GM18858 (cell line): ENCODE measurements around the gene NDUFA1.
A peak's percentile ranks its signal among the peaks of the same experiment; 100 is the strongest.
"Not testable (repeated sequence)": the region's sequence is repeated elsewhere in the genome, so short reads cannot be mapped to it uniquely, and the experiment has no call there.

ENCODE experiments used
- ATAC-seq: cut with Tn5 transposase; IDR thresholded peaks from one replicate; pipeline ENCODE4 v1.9.1; 2021; ENCODE audit not compliant: unreplicated experiment

Gene NDUFA1

GRCh38 chrX:119871599-119872395 lies at the start of gene NDUFA1, which contains the start of gene RNF113A:
Gene NDUFA1 (plus strand): TSS chrX:119871832. CDS start chrX:119871912, 80 bp downstream.
Gene RNF113A (minus strand): TSS chrX:119871733. CDS start chrX:119871613, 120 bp downstream.
- peak; percentile 92 for ATAC-seq

GRCh38 chrX:119824221-119824620 lies 47.4 kb upstream of the NDUFA1 start:
- not testable (repeated sequence) for ATAC-seq

DNA sequence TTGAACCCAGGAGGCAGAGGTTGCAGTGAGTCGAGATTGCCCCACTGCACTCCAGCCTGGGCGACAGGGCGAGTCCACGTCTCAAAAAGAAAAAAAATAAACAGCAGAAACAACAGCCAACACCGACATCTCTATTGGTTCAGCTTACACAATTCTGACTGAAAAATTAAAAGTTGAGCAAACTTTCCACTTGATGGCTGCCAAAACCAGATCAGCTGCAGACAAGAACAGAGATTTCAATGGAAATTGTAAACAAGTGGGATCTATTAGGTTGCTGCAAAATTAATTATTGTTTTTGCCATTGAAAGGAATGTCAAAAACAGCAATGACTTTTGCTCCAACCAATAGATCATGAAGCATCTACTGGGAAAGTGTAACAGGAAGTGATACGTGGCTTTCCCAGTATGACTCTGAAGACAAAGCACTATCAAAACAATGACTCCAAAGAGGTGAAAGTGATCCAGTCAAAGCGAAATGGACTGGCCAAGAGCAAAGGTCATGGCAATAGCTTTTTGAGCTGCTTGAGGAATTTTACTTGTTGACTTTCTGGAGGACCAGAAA lies 45.2 kb upstream of the NDUFA1 start:
- no peak for ATAC-seq

GRCh38 chrX:119828446-119828845 lies 43.2 kb upstream of the NDUFA1 start:
- no peak for ATAC-seq

DNA sequence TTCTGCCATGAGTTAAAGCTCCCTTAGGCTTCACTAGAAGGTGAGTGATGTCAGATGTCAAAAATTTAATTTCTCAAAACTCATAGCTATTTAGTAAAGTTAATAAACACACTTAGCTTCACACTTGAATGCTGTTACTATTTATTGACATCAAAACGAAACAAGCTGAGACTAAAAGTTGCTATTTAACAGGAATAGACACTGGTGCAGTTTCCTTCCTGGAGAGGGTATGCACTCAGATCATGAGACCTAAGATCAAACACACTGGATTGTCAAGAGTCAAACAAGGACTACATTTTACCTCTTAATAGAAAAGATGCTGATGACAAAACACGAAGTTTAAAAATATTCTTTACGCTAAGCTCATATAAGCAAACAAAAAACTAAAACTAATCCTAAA lies 37.7 kb upstream of the NDUFA1 start:
- no peak for ATAC-seq

GRCh38 chrX:119852382-119853353 lies 19.0 kb upstream of the NDUFA1 start, which contains the start of gene UPF3B:
Gene UPF3B (minus strand): TSS chrX:119852963. CDS start chrX:119852928, 35 bp downstream.
- ATAC-seq = peak; percentile 93

GRCh38 chrX:119853444-119853843 lies 18.2 kb upstream of the NDUFA1 start:
- ATAC-seq = no peak

DNA sequence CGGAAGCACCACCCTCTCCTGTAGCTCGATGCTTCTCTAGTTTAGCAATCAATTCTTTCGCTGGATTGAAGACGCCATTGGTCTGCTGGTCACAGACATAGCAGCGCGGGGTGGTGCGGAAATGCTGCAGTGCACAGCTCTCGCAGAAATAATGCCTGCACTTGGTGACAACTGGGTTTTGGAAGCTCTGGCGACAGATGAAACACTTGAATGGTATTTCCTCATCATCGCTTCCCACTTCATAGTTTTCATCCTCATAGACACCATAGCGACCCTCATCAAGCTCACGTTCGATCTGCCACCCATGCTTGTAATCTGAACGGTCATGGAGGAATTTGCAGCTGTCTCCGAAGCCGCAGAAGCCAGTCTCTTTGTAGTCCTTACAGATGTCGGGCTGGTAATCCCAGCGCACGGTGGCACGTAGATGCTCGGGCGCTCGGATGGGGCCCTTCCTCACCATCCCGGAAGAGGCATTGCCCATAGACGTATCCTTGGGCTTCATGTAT lies 953 bp upstream of the NDUFA1 start:
- no peak for ATAC-seq

GRCh38 chrX:119871245-119871598 lies 410 bp upstream of the NDUFA1 start:
- ATAC-seq = peak; percentile 15

DNA sequence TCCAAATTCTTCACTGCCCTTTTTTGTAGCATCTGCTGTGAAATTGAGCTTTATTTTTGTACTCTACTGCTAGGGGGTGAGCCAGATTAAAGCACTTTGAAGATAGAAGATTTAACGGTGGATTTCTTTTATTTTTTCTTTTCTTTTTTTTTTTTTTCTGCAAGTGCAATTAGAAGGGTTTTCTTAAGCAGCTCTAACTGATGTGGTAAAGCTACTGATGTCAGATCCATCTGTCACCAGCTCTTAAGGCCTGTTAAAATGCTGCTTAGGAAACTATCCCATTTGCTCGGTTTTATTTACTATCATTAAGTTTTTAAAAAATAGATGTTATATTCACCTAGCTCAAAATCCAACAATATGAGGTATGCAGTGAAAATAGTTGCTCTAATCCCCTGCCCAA lies 7.1 kb downstream of the NDUFA1 start:
- no peak for ATAC-seq

DNA sequence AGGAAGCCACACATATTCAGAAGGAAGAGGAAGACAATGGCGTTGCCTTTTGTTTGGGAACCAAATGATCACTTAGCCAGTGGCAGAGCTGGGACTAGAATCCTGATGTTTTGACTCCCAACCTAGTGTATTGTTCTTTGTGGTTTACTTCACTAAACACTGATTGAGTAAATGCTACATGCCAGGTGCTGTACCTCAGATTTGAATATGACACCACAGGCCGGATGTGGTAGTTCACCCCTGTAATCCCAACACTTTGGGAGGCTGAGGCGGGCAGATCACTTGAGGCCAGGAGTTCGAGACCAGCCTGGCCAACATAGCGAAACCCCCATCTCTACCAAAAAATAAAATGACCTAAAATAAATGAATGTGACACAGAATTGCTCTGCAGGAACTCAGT lies 8.4 kb downstream of the NDUFA1 start:
- no peak for ATAC-seq

- peak; percentile 82 for ATAC-seq
Measured at GRCh38 chrX:119880552-119881437, 9.2 kb downstream of the NDUFA1 start.

DNA sequence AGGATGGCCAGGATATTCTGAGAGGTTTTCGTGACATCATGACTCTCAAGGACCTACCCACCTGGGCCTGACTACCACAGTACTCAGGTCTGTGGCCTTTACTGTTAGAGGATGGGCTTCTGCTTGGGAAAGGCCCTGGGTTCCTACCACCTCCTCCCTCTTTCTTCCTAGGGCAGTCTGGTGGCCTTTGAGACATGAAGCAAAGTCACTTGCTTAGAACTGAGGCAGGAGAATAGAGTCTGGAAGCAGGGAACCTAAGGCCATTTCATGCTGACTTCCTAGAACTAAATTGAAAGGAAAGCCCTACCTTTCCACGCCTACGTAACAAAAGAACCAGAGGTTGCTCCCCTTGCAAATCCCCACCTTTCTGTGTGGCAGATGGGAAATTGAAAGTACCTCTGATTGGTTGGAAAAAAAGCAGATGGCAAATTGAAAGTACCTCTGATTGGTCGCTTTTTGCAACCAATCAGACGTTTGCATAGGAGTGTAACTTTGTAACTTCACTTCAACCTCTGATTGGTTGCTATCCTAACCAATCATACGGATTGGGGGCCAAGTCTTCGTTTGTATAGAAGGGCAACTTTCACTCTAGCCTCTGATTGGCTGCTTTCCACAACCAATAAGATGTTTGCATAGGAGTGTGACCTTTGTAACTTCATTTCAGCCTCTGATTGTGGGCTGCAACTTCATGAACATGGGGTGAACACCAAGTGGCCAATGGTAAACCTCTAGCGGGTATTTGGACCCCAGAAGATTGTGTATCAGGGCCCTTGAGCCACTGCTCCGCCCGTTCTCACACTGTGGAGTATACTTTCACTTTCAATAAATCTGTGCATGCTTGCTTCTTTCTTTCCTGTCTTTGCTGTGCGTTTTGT lies 14.2 kb downstream of the NDUFA1 start:
- ATAC-seq = no peak

DNA sequence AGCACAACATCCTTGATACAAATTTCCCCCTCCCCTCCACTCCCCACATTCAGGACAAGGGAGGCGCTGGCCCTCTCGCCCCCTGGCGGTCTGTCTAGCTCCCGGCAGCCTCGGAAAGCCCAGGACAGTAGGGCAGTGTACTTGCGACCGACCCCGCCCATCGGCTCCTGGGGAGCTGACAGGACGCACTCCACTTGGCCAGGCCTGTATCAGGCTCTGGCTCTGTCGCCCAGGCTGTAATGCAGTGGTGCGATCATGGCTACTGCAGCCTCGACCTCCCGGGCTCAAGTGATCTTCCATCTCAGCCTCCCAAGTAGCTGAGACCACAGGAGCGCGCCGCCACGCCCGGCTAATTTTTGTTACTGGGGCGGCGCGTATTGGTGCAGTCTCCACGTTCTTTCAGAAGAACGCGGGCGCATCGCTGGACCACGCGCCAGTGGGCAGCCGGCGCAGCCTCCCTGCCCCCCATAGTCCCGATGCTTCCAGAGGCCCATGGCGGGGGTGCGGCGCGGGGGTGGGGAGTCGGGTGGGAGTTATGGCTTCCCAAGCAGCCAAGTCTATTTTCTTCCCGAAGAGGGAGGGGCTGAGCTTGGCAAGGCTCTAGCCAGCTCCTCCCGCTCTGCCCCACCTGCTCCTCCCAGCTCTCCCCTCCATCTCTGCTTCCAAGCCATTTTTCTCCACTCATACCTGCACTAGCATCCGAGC lies 16.2 kb downstream of the NDUFA1 start:
- ATAC-seq = no peak

DNA sequence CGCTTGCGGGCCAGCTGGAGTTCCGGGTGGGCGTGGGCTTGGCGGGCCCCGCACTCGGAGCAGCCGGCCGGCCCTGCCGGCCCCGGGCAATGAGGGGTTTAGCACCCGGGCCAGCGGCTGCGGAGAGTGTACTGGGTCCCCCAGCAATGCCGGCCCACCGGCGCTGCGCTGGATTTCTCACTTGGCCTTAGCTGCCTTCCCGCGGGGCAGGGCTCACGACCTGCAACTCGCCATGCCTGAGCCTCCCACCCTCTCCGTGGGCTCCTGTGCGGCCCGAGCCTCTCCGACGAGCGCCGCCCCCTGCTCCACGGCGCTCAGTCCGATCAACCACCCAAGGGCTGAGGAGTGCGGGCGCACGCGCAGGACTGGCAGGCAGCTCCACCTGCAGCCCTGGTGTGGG lies 19.0 kb downstream of the NDUFA1 start:
- not testable (repeated sequence) for ATAC-seq

DNA sequence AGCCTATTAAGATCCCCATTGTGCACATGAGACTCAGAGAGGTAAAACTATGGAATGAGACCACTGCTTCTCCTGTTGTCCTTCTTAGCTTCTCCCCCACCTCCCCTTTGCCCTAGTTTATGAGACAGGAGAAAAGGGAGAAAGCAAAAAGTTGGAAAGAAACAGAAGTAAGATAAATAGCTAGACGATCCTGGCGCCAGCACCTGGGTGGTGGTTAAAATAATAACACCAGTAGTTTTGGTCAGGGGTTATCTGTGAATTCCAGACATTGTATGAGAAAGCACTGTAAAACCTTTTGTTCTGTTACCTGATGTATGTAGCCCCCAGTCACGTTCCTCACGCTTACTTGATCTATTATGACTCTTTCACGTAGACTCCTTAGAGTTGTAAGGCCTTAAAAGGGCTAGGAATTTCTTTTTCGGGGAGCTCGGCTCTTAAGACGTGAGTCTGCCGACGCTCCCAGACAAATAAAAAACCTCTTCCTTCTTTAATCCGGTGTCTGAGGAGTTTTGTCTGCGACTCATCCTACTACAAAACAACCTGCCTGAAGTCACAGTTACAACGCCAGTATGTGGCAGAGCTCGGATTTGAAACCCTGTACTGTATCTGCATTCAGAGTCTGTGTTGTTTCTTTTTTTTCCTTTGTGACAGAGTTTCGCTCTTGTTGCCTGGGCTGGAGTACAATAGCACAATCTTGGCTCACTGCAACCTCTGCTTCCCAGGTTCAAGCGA lies 20.5 kb downstream of the NDUFA1 start:
- ATAC-seq = not testable (repeated sequence)

GRCh38 chrX:119895843-119896326 lies 24.3 kb downstream of the NDUFA1 start, which contains the start of gene AKAP14:
Gene AKAP14 (plus strand): TSS chrX:119895893. CDS start chrX:119903224, 7,331 bp downstream.
- ATAC-seq = no peak

- ATAC-seq = no peak
Measured at GRCh38 chrX:119899125-119899524, 27.5 kb downstream of the NDUFA1 start.
